SH-SY5Y (cell line): ENCODE data around the gene SECTM1.

Source experiments
- GATA2 ChIP-seq: IDR thresholded peaks from 2 replicates; pipeline ENCODE4 v1.6.1; 2011; ENCODE audit warnings: mild to moderate bottlenecking, low read depth, low read length
- GATA3 ChIP-seq: IDR thresholded peaks from 2 replicates; pipeline ENCODE4 v1.6.1; 2011; ENCODE audit warnings: low read depth, mild to moderate bottlenecking, low read length, moderate library complexity

DNA sequence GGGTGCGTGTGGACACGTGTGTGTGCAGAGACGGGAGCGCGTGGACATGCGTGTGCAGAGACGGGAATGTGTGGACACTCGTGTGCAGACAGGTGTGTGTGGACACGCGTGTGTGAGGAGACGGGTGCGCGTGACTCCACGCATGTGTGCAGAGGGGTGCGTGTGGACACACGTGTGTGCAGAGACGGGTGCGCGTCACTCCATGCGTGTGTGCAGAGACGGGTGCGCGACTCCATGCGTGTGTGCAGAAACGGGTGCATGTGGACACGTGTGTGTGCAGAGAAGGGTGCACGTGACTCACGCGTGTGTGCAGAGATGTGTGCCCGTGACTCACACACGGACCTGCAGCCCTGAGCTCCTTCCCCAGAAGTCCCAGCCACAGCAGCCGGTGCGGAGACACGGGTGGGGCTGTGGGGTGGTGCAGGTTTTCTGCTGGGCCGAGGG is 13.9 kb downstream of the SECTM1 start:
- no peak for TF ChIP-seq GATA2
- no peak for TF ChIP-seq GATA3
